PC-3 (cell line): ENCODE data around the gene EPB41L1.

Experiments
- EZH2phosphoT487 ChIP-seq: fragments of 300-600 bp; sonication (generic); IDR thresholded peaks from 2 replicates; pipeline ENCODE4 v1.6.1; 2018; ENCODE audit warnings: mild to moderate bottlenecking, antibody characterized with exemption, low read length, borderline replicate concordance
- TF ChIP-seq, protein P1 (sequence below): fragments of 300-600 bp; sonication (generic); conservative IDR thresholded peaks from 2 replicates; pipeline ENCODE4 v1.5.1; 2017; ENCODE audit warnings: antibody characterized with exemption, low read depth, mild to moderate bottlenecking, low read length

DNA sequence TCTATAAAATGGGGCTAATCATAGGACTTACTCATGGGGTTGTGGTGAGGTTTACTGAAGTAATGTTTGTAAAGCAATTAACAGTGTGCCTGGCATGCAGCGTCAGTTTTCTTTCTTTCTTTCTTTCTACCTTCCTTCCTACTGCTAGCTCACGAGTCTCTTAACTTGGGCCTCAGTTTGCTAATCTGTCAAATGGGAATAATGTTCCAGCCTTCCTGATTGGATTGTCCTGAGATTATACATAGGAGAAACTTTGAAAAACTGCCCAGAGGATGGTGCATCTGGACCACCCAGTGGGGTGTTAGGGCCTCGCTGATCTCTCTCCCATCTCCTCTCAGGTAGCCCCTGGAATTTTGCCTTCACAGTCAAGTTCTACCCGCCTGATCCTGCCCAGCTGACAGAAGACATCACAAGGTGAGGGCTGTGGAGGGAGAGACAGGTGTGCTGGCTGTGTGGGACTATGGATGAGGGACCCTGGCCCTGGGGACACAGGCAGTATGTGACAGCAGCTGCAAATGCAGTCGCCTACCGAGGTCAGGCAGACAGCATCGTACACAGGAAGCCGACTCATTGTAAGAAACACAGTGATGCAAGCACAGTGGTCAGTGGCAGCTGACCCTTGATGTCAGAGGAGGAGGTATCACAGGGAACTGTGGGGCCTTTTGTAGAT, 27.5 kb downstream of the EPB41L1 start:
- TF ChIP-seq EZH2phosphoT487: no peak
- TF ChIP-seq, protein P1, sequence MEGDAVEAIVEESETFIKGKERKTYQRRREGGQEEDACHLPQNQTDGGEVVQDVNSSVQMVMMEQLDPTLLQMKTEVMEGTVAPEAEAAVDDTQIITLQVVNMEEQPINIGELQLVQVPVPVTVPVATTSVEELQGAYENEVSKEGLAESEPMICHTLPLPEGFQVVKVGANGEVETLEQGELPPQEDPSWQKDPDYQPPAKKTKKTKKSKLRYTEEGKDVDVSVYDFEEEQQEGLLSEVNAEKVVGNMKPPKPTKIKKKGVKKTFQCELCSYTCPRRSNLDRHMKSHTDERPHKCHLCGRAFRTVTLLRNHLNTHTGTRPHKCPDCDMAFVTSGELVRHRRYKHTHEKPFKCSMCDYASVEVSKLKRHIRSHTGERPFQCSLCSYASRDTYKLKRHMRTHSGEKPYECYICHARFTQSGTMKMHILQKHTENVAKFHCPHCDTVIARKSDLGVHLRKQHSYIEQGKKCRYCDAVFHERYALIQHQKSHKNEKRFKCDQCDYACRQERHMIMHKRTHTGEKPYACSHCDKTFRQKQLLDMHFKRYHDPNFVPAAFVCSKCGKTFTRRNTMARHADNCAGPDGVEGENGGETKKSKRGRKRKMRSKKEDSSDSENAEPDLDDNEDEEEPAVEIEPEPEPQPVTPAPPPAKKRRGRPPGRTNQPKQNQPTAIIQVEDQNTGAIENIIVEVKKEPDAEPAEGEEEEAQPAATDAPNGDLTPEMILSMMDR: no peak
